GM12891 (cell line): ENCODE measurements around the gene NRXN2.

Experiments used
- PAX5 ChIP-seq: IDR thresholded peaks from 2 replicates; pipeline ENCODE4 v1.6.1; 2011; ENCODE audit warnings: low read length, moderate library complexity, mild to moderate bottlenecking; ENCODE audit not compliant: insufficient read depth, severe bottlenecking
- POLR2A ChIP-seq: IDR thresholded peaks from 2 replicates; pipeline ENCODE4 v1.6.1; 2011; ENCODE audit warnings: low read depth, low read length, control low read depth
- POLR2AphosphoS5 ChIP-seq: IDR thresholded peaks from 2 replicates; pipeline ENCODE4 v1.6.1; 2011; ENCODE audit warnings: low read depth, low read length, control low read depth
- POU2F2 ChIP-seq: IDR thresholded peaks from 2 replicates; pipeline ENCODE4 v1.6.1; 2011; ENCODE audit warnings: low read depth, mild to moderate bottlenecking, control low read depth, low read length, moderate library complexity
- SPI1 ChIP-seq: IDR thresholded peaks from 2 replicates; pipeline ENCODE4 v1.6.1; 2011; ENCODE audit warnings: low read depth, low read length, control low read depth
- TAF1 ChIP-seq: IDR thresholded peaks from 2 replicates; pipeline ENCODE4 v1.6.1; 2011; ENCODE audit warnings: low read depth, low read length, control low read depth

DNA sequence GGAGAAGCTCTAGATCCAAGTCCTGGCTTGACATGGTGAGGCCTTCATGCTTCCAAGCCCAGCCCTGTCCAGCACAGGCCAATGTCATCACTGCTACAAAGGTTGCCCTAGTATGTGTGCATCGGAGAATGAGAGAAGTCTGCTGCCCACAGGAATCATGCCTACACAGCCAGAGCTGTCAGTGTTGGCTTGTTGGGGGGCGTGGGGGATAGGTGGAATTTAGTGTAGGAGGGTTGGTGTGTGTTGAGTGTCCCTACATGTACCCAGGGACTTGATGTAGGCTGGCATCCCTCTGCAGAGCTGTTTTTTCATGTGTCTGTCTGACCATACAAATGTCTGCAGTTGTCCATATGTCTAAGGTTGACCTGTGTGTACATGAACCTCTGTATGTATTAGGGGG is 94.4 kb downstream of the NRXN2 start:
- no peak for TF ChIP-seq POLR2A
- no peak for TF ChIP-seq SPI1
- TF ChIP-seq POLR2AphosphoS5 = no peak
- no peak for TF ChIP-seq POU2F2
- TF ChIP-seq TAF1 = no peak
- TF ChIP-seq PAX5 = no peak
